HepG2 (cell line): ENCODE data around the gene SOX12. TPM values are rescaled to one million over a fixed set of nuclear protein-coding genes. Genes with fewer than 3 reads are reported as not detected.

Experiments used
- ATAD3A ChIP-seq: sonication (generic); formaldehyde crosslinking; IDR thresholded peaks from 2 replicates; pipeline ENCODE4 v1.4.0; 2020; ENCODE audit warnings: missing genetic modification reagents
- FOXP4 ChIP-seq: sonication (generic); formaldehyde crosslinking; IDR thresholded peaks from 2 replicates; pipeline ENCODE4 v1.4.0; 2020; ENCODE audit warnings: missing genetic modification reagents
- HOXA7 ChIP-seq: sonication (generic); formaldehyde crosslinking; IDR thresholded peaks from 2 replicates; pipeline ENCODE4 v1.8.1; 2022; ENCODE audit warnings: mild to moderate bottlenecking, missing genetic modification reagents, moderate library complexity
- KDM6A ChIP-seq: IDR thresholded peaks from 2 replicates; pipeline ENCODE4 v1.6.1; 2016; ENCODE audit warnings: low read depth
- NFE2 ChIP-seq: sonication (generic); formaldehyde crosslinking; IDR thresholded peaks from 2 replicates; pipeline ENCODE4 v1.4.0; 2020; ENCODE audit warnings: missing genetic modification reagents
- PRPF4 ChIP-seq: fragments of 200-400 bp; formaldehyde crosslinking; IDR thresholded peaks from 2 replicates; pipeline ENCODE4 v1.6.1; 2016; ENCODE audit warnings: low read length, low read depth; ENCODE audit not compliant: poor library complexity, severe bottlenecking
- REST ChIP-seq, 2 experiments: IDR thresholded peaks; 2 replicates each; pipeline ENCODE4 v1.6.1; 2011 to 2012; ENCODE audit warnings: low read length in 2 of 2, borderline replicate concordance in 1 of 2, low read depth in 1 of 2, mild to moderate bottlenecking in 1 of 2, moderate library complexity in 1 of 2
- SMARCC2 ChIP-seq: fragments of 450-650 bp; IDR thresholded peaks from 2 replicates; pipeline ENCODE4 v1.6.1; 2017; ENCODE audit warnings: antibody characterized with exemption, mild to moderate bottlenecking
- ZNF235 ChIP-seq: sonication (generic); formaldehyde crosslinking; IDR thresholded peaks from 2 replicates; pipeline ENCODE4 v1.8.1; 2023; ENCODE audit warnings: mild to moderate bottlenecking, missing genetic modification reagents, borderline replicate concordance
- ZNF24 ChIP-seq: fragments of 450-650 bp; IDR thresholded peaks from 2 replicates; pipeline ENCODE4 v1.6.1; 2017; ENCODE audit warnings: antibody characterized with exemption, mild to moderate bottlenecking
- polyA plus RNA-seq, 8 experiments: library from polyadenylated mRNA; depleted of rRNA in 3 of 8; stranded (reverse) in 7 of 8; unstranded in 1 of 8; fragments of >200 nt; fragmentation: Illumina TruSeq in 4 of 8; extraction: Trizol in 4 of 8; gene quantifications; 2 replicates each; pipeline versions ENCODE4 v1.2.1 to v1.2.3, GENCODE V29; 2011 to 2016; ENCODE audit warnings: low read depth in 4 of 8, missing spikeins in 1 of 8, mixed read lengths in 1 of 8; ENCODE audit not compliant: insufficient read depth in 1 of 8
- total RNA-seq, 5 experiments: library from RNA; depleted of rRNA; stranded (reverse); fragments of >200 nt; fragmentation: Illumina TruSeq; extraction: Trizol; gene quantifications; 2 replicates each; pipeline ENCODE4 v1.2.3, GENCODE V29; 2016; ENCODE audit warnings: low read depth in 1 of 5
- TF ChIP-seq, protein P1 (sequence below): sonication (generic); formaldehyde crosslinking; IDR thresholded peaks from 2 replicates; pipeline ENCODE4 v1.4.0; 2020; ENCODE audit warnings: low read depth, missing genetic modification reagents
- TF ChIP-seq, protein P2 (sequence below): sonication (generic); formaldehyde crosslinking; IDR thresholded peaks from 2 replicates; pipeline ENCODE4 v1.4.0; 2020; ENCODE audit warnings: missing genetic modification reagents, borderline replicate concordance
- TF ChIP-seq, protein P3 (sequence below): IDR thresholded peaks from 2 replicates; pipeline ENCODE4 v1.6.1; 2016

Gene SOX12
- total and polyA plus RNA-seq, 2 of the 13 experiments (the other 11 are each of a cell fraction or from before 2014, with no cell fraction given): 10.0 to 18.7 TPM

DNA sequence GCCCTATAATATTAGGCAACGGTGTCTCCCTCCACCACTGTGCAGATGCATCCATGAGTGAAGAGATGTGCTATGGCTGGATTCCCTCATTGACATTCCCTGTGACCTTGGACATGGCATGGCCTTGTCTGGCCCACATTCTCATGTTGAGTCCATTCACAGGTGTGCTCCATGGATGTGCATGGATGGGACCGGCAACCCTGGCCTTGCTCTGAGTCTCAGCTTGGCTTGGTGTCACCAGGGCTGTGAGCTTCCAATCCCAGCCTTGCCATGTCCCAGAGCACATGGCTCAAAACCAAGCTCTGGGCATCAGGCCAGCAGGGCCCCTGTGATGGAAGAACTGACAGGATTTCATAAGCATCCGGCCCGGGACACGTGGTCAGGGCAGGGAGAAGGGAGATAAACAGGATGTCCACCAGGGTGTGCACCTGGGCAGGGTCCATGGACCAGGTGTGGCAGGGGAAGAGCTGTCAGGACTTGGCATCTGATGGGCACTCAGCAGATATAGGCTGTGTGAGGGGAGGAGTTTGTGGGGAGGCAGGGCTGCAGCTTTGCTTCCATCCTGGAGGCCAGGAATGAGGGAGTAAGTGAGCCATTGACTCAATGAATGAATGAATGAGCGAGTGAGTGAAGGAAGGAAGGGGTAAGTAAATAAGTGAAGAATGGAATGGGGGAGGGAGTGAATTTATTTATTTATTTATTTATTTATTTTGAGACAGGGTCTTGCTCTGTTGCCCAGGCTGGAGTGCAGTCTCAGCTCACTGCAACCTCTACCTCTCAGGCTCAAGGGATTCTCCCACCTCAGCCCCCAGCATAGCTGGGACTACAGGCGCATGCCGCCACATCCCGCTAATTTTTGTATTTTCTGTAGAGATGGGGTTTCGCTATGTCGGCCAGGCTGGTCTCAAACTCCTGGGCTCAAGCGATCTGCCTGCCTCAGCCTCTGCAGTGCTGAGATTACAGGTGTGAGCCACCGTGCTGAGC lies 37.2 kb downstream of the SOX12 start (continued):
- TF ChIP-seq REST (IDR thresholded peaks at IDR 0.05; ENCODE audit: borderline replicate concordance in 1 of 2, low read depth in 1 of 2, low read length in 2 of 2) (no peak), KDM6A (CRISPR knock-in tag) (peak; percentile 81), SMARCC2 (no peak), ZNF24 (peak; percentile 89), ATAD3A (CRISPR knock-in tag) (0 out of 2 replicates have a peak, but pooled peaks have one; percentile 41), NFE2 (CRISPR knock-in tag) (peak; percentile 82), ZNF235 (CRISPR knock-in tag) (peak; percentile 71; the same call in 1 of the 2 replicates), PRPF4 (peak; percentile 14), HOXA7 (CRISPR knock-in tag) (no peak), FOXP4 (CRISPR knock-in tag) (peak; percentile 93)
- TF ChIP-seq, protein P1, sequence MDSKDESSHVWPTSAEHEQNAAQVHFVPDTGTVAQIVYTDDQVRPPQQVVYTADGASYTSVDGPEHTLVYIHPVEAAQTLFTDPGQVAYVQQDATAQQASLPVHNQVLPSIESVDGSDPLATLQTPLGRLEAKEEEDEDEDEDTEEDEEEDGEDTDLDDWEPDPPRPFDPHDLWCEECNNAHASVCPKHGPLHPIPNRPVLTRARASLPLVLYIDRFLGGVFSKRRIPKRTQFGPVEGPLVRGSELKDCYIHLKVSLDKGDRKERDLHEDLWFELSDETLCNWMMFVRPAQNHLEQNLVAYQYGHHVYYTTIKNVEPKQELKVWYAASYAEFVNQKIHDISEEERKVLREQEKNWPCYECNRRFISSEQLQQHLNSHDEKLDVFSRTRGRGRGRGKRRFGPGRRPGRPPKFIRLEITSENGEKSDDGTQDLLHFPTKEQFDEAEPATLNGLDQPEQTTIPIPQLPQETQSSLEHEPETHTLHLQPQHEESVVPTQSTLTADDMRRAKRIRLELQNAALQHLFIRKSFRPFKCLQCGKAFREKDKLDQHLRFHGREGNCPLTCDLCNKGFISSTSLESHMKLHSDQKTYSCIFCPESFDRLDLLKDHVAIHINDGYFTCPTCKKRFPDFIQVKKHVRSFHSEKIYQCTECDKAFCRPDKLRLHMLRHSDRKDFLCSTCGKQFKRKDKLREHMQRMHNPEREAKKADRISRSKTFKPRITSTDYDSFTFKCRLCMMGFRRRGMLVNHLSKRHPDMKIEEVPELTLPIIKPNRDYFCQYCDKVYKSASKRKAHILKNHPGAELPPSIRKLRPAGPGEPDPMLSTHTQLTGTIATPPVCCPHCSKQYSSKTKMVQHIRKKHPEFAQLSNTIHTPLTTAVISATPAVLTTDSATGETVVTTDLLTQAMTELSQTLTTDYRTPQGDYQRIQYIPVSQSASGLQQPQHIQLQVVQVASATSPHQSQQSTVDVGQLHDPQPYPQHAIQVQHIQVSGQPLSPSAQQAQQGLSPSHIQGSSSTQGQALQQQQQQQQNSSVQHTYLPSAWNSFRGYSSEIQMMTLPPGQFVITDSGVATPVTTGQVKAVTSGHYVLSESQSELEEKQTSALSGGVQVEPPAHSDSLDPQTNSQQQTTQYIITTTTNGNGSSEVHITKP (CRISPR knock-in tag): peak; percentile 91
- TF ChIP-seq, protein P2, sequence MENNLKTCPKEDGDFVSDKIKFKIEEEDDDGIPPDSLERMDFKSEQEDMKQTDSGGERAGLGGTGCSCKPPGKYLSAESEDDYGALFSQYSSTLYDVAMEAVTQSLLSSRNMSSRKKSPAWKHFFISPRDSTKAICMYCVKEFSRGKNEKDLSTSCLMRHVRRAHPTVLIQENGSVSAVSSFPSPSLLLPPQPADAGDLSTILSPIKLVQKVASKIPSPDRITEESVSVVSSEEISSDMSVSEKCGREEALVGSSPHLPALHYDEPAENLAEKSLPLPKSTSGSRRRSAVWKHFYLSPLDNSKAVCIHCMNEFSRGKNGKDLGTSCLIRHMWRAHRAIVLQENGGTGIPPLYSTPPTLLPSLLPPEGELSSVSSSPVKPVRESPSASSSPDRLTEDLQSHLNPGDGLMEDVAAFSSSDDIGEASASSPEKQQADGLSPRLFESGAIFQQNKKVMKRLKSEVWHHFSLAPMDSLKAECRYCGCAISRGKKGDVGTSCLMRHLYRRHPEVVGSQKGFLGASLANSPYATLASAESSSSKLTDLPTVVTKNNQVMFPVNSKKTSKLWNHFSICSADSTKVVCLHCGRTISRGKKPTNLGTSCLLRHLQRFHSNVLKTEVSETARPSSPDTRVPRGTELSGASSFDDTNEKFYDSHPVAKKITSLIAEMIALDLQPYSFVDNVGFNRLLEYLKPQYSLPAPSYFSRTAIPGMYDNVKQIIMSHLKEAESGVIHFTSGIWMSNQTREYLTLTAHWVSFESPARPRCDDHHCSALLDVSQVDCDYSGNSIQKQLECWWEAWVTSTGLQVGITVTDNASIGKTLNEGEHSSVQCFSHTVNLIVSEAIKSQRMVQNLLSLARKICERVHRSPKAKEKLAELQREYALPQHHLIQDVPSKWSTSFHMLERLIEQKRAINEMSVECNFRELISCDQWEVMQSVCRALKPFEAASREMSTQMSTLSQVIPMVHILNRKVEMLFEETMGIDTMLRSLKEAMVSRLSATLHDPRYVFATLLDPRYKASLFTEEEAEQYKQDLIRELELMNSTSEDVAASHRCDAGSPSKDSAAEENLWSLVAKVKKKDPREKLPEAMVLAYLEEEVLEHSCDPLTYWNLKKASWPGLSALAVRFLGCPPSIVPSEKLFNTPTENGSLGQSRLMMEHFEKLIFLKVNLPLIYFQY (CRISPR knock-in tag): peak; percentile 98
- TF ChIP-seq, protein P3, sequence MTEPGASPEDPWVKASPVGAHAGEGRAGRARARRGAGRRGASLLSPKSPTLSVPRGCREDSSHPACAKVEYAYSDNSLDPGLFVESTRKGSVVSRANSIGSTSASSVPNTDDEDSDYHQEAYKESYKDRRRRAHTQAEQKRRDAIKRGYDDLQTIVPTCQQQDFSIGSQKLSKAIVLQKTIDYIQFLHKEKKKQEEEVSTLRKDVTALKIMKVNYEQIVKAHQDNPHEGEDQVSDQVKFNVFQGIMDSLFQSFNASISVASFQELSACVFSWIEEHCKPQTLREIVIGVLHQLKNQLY (CRISPR knock-in tag): peak; percentile 99
